Nasal cavity respiratory epithelium epithelial cell of viscerocranial mucosa (primary cell): ENCODE results near the gene TGM2. TPM values are rescaled to one million over a fixed set of nuclear protein-coding genes. Genes with fewer than 3 reads are reported as not detected.

Experiments used
- total RNA-seq: library from RNA; depleted of rRNA; stranded (reverse); fragments of >200 nt; gene quantifications from 2 replicates; pipeline ENCODE4 v1.2.3, GENCODE V29; 2014

The TGM2 gene
- total RNA-seq = 0.68 and 24.8 TPM in 2 replicates

GRCh38 chr20:38165089-38165965 lies at the start of gene TGM2:
TGM2 (minus strand) TSS chr20:38165270; CDS start chr20:38165198, 72 bp downstream.

Other genes starting within 250 kb of the TGM2 start
- 19.5 and 27.9 TPM in 2 replicates for gene TTI1, start 131.8 kb downstream of the TGM2 start, total RNA-seq
- 18.5 and 32.5 TPM in 2 replicates for gene RPRD1B, start 131.5 kb downstream of the TGM2 start, total RNA-seq
- gene KIAA1755, start 95.5 kb upstream of the TGM2 start, total RNA-seq = not detected in 2 replicates
- not detected in 2 replicates for gene BPI, start 138.9 kb upstream of the TGM2 start, total RNA-seq
- gene LBP, start 181.2 kb upstream of the TGM2 start, total RNA-seq = not detected in 2 replicates